Loucy (cell line): ENCODE results near the gene TASP1.

Experiments
- EZH2phosphoT487 ChIP-seq: fragments of 200-600 bp; IDR thresholded peaks from 2 replicates; pipeline ENCODE4 v1.6.1; 2018; ENCODE audit warnings: antibody characterized with exemption, mild to moderate bottlenecking, moderate library complexity, borderline replicate concordance
- TF ChIP-seq, protein P1 (sequence below): fragments of 200-600 bp; sonication (generic); conservative IDR thresholded peaks from 2 replicates; pipeline ENCODE4 v1.5.1; 2014; ENCODE audit warnings: mild to moderate bottlenecking, antibody characterized with exemption, low read length

DNA sequence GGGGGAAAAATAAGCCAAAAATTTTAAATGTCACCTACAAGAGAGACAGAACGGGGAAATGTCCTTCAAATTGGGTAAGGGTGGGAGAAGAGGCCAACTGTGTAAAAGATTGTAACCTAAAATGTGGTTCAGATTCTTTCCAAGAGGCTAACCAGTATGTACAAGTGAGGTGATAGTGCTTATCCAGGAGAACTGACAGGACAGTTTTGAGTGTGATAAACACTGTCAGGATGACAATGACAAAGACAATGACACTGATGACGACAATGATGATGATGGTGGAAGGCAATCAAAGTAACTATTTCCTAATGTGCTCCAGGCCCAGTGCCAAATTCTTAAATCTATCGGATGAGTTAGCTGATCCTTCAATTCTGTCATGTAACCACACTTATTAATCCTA is 57.3 kb downstream of the TASP1 start:
- no peak for TF ChIP-seq EZH2phosphoT487
- TF ChIP-seq, protein P1, sequence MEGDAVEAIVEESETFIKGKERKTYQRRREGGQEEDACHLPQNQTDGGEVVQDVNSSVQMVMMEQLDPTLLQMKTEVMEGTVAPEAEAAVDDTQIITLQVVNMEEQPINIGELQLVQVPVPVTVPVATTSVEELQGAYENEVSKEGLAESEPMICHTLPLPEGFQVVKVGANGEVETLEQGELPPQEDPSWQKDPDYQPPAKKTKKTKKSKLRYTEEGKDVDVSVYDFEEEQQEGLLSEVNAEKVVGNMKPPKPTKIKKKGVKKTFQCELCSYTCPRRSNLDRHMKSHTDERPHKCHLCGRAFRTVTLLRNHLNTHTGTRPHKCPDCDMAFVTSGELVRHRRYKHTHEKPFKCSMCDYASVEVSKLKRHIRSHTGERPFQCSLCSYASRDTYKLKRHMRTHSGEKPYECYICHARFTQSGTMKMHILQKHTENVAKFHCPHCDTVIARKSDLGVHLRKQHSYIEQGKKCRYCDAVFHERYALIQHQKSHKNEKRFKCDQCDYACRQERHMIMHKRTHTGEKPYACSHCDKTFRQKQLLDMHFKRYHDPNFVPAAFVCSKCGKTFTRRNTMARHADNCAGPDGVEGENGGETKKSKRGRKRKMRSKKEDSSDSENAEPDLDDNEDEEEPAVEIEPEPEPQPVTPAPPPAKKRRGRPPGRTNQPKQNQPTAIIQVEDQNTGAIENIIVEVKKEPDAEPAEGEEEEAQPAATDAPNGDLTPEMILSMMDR, result no peak
